Upper lobe of left lung (tissue), 6 donors: ENCODE measurements around the gene MEX3B. TPM values are rescaled to one million over a fixed set of nuclear protein-coding genes. Genes with fewer than 3 reads are reported as not detected.
"Not testable (repeated sequence)": the region's sequence is repeated elsewhere in the genome, so short reads cannot be mapped to it uniquely, and the experiment has no call there.

ENCODE experiments used
- ATAC-seq, 2 donors: fragments of 200-7000 bp; cut with Tn5 transposase; one replicate each; pipeline ENCODE4 v1.9.1; 2022; ENCODE audit warnings: mild to moderate bottlenecking in 2 of 2, moderate library complexity in 2 of 2; ENCODE audit not compliant: low FRiP score in 2 of 2
- DNase-seq, 2 donors: peaks; one replicate each; pipeline ENCODE4 v3.0.0-alpha.2; 2019 to 2020
- H3K27ac ChIP-seq, 4 donors: fragments of 200-600 bp; sonication (generic); one replicate each; pipeline ENCODE4 v1.5.1; 2016 to 2019
- H3K27me3 ChIP-seq, 4 donors: fragments of 200-600 bp; sonication (generic); one replicate each; pipeline ENCODE4 v1.5.1; 2017 to 2019
- H3K36me3 ChIP-seq, 4 donors: fragments of 200-600 bp; sonication (generic); one replicate each; pipeline ENCODE4 v1.5.1; 2016 to 2019
- H3K4me1 ChIP-seq, 4 donors: fragments of 200-600 bp; sonication (generic); one replicate each; pipeline ENCODE4 v1.5.1; 2018 to 2019
- H3K4me3 ChIP-seq, 4 donors: fragments of 200-600 bp; sonication (generic); one replicate each; pipeline ENCODE4 v1.5.1; 2017 to 2019; ENCODE audit warnings: mild to moderate bottlenecking in 2 of 4, moderate library complexity in 1 of 4
- H3K9me3 ChIP-seq, 4 donors: fragments of 200-600 bp; sonication (generic); one replicate each; pipeline ENCODE4 v1.5.1; 2018 to 2019
- EP300 ChIP-seq, 4 donors: sonication (generic); formaldehyde crosslinking; IDR thresholded peaks; one replicate each; pipeline ENCODE4 v1.5.1; 2017; ENCODE audit warnings: antibody characterized with exemption in 4 of 4, control low read depth in 2 of 4
- POLR2A ChIP-seq, 4 donors: fragments of 450-650 bp; IDR thresholded peaks; one replicate each; pipeline ENCODE4 v1.5.1; 2016 to 2017; ENCODE audit warnings: antibody characterized with exemption in 4 of 4, mild to moderate bottlenecking in 2 of 4
- POLR2AphosphoS5 ChIP-seq, 2 donors: sonication (generic); formaldehyde crosslinking; IDR thresholded peaks; one replicate each; pipeline ENCODE4 v1.5.1; 2017; ENCODE audit warnings: antibody characterized with exemption in 2 of 2
- WGBS, 2 donors: methylation state at CpG; one replicate each; pipeline ENCODE4 v1.1.5; 2017 to 2018; 5-methylcytosine and 5-hydroxymethylcytosine counted together
- total RNA-seq, 6 donors: library from RNA; depleted of rRNA in 4 of 6; stranded (reverse); fragments of >200 nt in 4 of 6; gene quantifications; one replicate each; pipeline versions ENCODE4 v1.1.0 to v1.2.1, GENCODE V29; 2016 to 2021
- TF ChIP-seq, protein P1 (sequence below), 6 experiments: fragments of 450-650 bp in 4 of 6; fragments of 200-600 bp in 2 of 6; sonication (generic) in 2 of 6; IDR thresholded peaks; one replicate each; pipeline ENCODE4 v1.5.1; 2016 to 2019; ENCODE audit warnings: antibody characterized with exemption in 6 of 6
- donor health status: DM: no; HTN: no; CAD: no; lungs with moderate emphysema.
- donor health status: DM: no; HTN: yes; CAD: no; lungs with severe emphysema.

Gene MEX3B
- total RNA-seq, 6 donors from 2014 or later = 0.76 to 4.2 (median 2.0) TPM

DNA sequence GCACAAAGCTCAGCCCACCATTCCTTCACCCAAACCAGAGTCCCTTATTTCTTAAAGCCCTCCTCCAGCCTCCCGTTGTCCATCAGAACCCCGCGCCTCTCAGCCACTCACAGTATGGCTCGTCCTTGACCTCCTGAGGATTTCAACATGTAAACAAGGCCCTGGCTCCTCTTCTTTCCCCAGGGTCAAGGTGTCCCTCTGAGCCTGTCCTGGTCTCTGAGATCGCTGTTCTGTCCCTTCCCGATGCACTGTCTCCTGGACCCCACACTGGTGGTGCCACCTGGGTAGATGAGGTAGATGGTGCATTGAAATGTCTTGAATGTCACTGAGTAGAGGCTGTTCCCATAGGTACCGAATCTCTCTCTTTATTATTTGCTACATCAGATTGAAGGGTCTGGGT, 32.9 kb downstream of the MEX3B start:
- WGBS, 2 donors = 91 to 93% methylated on average over 7 of the region's 7 CpGs
- DNase-seq (no peak), ATAC-seq (no peak)
- Histone ChIP-seq H3K4me3 (no peak overlapping the region), H3K27ac (no peak overlapping the region), H3K36me3 (no peaks in the 10 kb centered on the region), H3K9me3 (no peaks in the 10 kb centered on the region), H3K27me3 (no peaks in the 10 kb centered on the region), H3K4me1 (no peaks in the 10 kb centered on the region)
- TF ChIP-seq EP300 (IDR thresholded peaks at IDR 0.05) (no peak), POLR2AphosphoS5 (IDR thresholded peaks at IDR 0.05) (no peak), POLR2A (IDR thresholded peaks at IDR 0.05) (no peak)
- TF ChIP-seq, protein P1, sequence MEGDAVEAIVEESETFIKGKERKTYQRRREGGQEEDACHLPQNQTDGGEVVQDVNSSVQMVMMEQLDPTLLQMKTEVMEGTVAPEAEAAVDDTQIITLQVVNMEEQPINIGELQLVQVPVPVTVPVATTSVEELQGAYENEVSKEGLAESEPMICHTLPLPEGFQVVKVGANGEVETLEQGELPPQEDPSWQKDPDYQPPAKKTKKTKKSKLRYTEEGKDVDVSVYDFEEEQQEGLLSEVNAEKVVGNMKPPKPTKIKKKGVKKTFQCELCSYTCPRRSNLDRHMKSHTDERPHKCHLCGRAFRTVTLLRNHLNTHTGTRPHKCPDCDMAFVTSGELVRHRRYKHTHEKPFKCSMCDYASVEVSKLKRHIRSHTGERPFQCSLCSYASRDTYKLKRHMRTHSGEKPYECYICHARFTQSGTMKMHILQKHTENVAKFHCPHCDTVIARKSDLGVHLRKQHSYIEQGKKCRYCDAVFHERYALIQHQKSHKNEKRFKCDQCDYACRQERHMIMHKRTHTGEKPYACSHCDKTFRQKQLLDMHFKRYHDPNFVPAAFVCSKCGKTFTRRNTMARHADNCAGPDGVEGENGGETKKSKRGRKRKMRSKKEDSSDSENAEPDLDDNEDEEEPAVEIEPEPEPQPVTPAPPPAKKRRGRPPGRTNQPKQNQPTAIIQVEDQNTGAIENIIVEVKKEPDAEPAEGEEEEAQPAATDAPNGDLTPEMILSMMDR (IDR thresholded peaks at IDR 0.05) = no peak

DNA sequence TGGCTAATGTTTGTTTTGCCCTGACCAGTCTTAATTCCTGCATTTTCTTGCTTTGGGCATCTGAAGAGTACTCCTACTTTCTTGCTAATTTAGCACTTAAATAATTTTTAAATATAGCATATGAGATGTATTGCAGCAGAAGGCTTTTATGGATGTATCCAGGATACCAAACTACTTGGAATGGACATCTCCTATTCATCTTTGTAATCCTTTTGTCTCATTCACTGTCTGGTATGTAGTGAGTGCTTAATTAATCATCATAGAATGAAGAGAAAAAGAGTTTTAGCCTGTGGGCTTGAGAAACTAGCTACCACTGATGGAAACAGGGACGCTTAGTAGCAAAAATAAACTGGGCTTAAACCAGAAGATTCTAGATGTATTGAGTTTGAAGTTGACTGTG, 40.6 kb downstream of the MEX3B start:
- ATAC-seq (no peak), DNase-seq (no peak)
- Histone ChIP-seq H3K36me3 (no peaks in the 10 kb centered on the region), H3K9me3 (no peaks in the 10 kb centered on the region), H3K27ac (no peak overlapping the region), H3K4me3 (no peak overlapping the region), H3K4me1 (no peaks in the 10 kb centered on the region), H3K27me3 (no peaks in the 10 kb centered on the region)
- TF ChIP-seq EP300 (IDR thresholded peaks at IDR 0.05) = no peak
- TF ChIP-seq POLR2AphosphoS5 (IDR thresholded peaks at IDR 0.05) = no peak
- WGBS, 2 donors = 79 to 92% methylated on average over 1 of the region's 1 CpG

DNA sequence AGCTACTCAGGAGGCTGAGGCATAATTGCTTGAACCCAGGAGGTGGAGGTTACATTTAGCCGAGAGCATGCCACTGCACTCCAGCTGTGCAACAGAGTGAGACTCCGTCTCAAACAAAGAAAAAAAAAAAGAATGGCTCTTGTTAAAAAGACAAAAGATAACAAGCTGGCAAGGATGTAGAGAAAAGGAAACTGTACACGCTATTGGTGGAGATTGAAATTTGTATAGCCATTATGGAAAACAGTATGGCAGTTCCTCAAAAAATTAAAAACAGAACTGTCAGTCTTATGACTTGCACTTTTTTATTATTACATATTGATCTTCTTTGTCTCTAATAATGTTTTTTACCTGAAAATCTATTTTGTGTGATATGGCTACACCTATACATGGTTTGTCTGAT, 41.9 kb downstream of the MEX3B start:
- Histone ChIP-seq H3K27ac (no peak overlapping the region), H3K4me3 (no peak overlapping the region), H3K27me3 (no peaks in the 10 kb centered on the region), H3K9me3 (no peaks in the 10 kb centered on the region), H3K36me3 (no peaks in the 10 kb centered on the region), H3K4me1 (no peaks in the 10 kb centered on the region)
- WGBS, 2 donors = 75 to 80% methylated on average over 3 of the region's 3 CpGs
- TF ChIP-seq, protein P1 (IDR thresholded peaks at IDR 0.05) = no peak
- TF ChIP-seq POLR2A (IDR thresholded peaks at IDR 0.05) = no peak
- no peak for TF ChIP-seq POLR2AphosphoS5 (IDR thresholded peaks at IDR 0.05)
- no peak for TF ChIP-seq EP300 (IDR thresholded peaks at IDR 0.05)
- DNase-seq (no peak), ATAC-seq (no peak)

DNA sequence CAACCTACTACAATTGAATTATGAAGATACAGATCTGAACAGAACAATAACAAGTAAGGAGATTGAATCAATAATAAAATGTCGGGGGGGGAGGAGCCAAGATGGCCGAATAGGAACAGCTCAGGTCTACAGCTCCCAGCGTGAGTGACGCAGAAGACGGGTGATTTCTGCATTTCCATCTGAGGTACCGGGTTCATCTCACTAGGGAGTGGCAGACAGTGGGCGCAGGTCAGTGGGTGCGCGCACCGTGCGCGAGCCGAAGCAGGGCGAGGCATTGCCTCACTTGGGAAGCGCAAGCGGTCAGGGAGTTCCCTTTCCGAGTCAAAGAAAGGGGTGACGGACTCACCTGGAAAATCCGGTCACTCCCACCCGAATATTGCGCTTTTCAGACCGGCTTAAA, 50.7 kb downstream of the MEX3B start:
- peaks cover 5 to 13% (median 7%) of the 10 kb centered on the region in 4 donors for H3K9me3 ChIP-seq
- 91% methylated on average over 22 of the region's 22 CpGs for WGBS, 2 donors
- H3K4me1 ChIP-seq, H3K27me3 ChIP-seq, H3K36me3 ChIP-seq, H3K4me3 ChIP-seq, ATAC-seq, H3K27ac ChIP-seq: not testable (repeated sequence)
- DNase-seq = peak in 1 of 2 donors; percentile 11

DNA sequence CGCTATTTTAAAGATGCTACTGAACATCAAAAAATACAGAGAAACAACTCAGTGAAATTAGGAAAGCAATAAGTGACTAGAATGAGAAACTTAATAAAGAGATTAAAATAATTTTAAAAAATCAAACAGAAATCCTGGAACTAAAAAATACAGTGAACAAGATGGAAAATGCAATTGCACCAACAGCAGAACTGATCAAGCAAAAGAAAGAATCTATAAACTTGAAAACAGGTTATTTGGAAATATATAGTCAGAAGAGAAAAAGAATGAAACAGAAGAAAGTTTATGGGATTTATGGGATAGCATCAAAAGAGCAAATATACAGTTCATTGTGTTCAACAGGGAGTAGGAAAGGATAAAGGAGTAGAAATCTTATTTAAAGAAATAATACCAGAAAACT, 53.3 kb downstream of the MEX3B start:
- no peaks in the 10 kb centered on the region for H3K36me3 ChIP-seq
- H3K4me3 ChIP-seq = no peak overlapping the region
- WGBS, 2 donors = 80 to 92% methylated on average over 1 of the region's 1 CpG
- H3K4me1 ChIP-seq = no peaks in the 10 kb centered on the region
- no peak for TF ChIP-seq POLR2A (IDR thresholded peaks at IDR 0.05)
- TF ChIP-seq POLR2AphosphoS5 (IDR thresholded peaks at IDR 0.05) = no peak
- TF ChIP-seq, protein P1 (IDR thresholded peaks at IDR 0.05) = no peak
- TF ChIP-seq EP300 (IDR thresholded peaks at IDR 0.05) = no peak
- no peaks in the 10 kb centered on the region for H3K27me3 ChIP-seq
- H3K9me3 ChIP-seq = peaks cover 5 to 13% (median 7%) of the 10 kb centered on the region in 4 donors
- DNase-seq (no peak), ATAC-seq (no peak)
- H3K27ac ChIP-seq = no peak overlapping the region

Other genes with a start within 250 kb of the MEX3B start
- 10 to 100 TPM in 5 of 6 donors, 1 to 10 TPM in 1; 9.7 to 27.7 (median 17.0) TPM for gene EFL1, start 216.7 kb upstream of the MEX3B start, total RNA-seq
- gene SAXO2, start 216.8 kb upstream of the MEX3B start, total RNA-seq = 10 to 100 TPM in 4 of 6 donors, 1 to 10 TPM in 2; 2.5 to 58.6 (median 11.2) TPM